Measurements from ENCODE around the gene ADAMTSL1.

DNA sequence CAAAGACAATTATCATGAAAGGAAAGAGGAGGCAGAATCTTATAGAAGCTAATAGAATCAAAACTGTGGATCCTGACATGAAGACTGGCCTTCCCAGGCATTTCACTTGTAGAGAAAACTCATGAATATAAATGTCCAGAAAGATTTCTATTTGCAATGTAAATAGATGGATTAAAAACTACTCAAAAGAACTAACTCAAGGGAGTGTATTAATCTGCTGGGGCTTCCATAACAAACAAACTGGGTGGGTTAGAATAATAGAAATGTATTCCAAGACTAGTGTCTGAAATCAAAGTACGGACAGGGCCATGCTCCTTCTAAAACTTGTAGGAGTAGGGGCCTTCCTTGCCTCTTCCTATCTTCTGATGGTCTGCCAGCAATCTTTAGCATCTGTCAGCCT lies 267.4 kb downstream of the ADAMTSL1 start:
- TF ChIP-seq CTCF (IDR thresholded peaks at IDR 0.05) = no peak
- TF ChIP-seq ZNF121 (CRISPR knock-in tag; IDR thresholded peaks at IDR 0.05) = no peak
- TF ChIP-seq ATF3 (CRISPR knock-in tag; conservative IDR thresholded peaks at IDR 0.05) = no peak
- TF ChIP-seq NFYB (CRISPR knock-in tag; conservative IDR thresholded peaks at IDR 0.05; ENCODE audit: low read depth) = no peak
- no peak for TF ChIP-seq FOXP1 (CRISPR knock-in tag; IDR thresholded peaks at IDR 0.05; ENCODE audit: borderline replicate concordance)
- no peak for TF ChIP-seq USF2 (CRISPR knock-in tag; IDR thresholded peaks at IDR 0.05)
- no peak for TF ChIP-seq ELF4 (CRISPR knock-in tag; IDR thresholded peaks at IDR 0.05; ENCODE audit: low read depth)
- no peak for TF ChIP-seq SMAD3 (CRISPR knock-in tag; IDR thresholded peaks at IDR 0.05; ENCODE audit: borderline replicate concordance)
- TF ChIP-seq, protein P1, sequence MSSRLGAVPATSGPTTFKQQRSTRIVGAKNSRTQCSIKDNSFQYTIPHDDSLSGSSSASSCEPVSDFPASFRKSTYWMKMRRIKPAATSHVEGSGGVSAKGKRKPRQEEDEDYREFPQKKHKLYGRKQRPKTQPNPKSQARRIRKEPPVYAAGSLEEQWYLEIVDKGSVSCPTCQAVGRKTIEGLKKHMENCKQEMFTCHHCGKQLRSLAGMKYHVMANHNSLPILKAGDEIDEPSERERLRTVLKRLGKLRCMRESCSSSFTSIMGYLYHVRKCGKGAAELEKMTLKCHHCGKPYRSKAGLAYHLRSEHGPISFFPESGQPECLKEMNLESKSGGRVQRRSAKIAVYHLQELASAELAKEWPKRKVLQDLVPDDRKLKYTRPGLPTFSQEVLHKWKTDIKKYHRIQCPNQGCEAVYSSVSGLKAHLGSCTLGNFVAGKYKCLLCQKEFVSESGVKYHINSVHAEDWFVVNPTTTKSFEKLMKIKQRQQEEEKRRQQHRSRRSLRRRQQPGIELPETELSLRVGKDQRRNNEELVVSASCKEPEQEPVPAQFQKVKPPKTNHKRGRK (CRISPR knock-in tag; IDR thresholded peaks at IDR 0.05; ENCODE audit: borderline replicate concordance) = no peak
